Omental fat pad (tissue), 4 donors: ENCODE results near the gene TCF7L2. TPM values are rescaled to one million over a fixed set of nuclear protein-coding genes. Genes with fewer than 3 reads are reported as not detected.

Source experiments
- ATAC-seq: fragments of 150-250 bp; one replicate; pipeline ENCODE4 v1.9.1; 2016; ENCODE audit warnings: mild to moderate bottlenecking, moderate library complexity; ENCODE audit not compliant: low FRiP score
- DNase-seq: peaks from one replicate; pipeline ENCODE4 v3.0.0-alpha.2; 2019; ENCODE audit warnings: low spot score
- CTCF ChIP-seq, 3 donors: fragments of 450-650 bp; IDR thresholded peaks; one replicate each; pipeline ENCODE4 v1.5.1; 2016 to 2017; ENCODE audit warnings: antibody characterized with exemption in 3 of 3, mild to moderate bottlenecking in 3 of 3, moderate library complexity in 2 of 3
- total RNA-seq, 4 donors: library from RNA; depleted of rRNA; stranded (reverse); fragments of >200 nt; gene quantifications; one replicate each; pipeline ENCODE4 v1.1.0, GENCODE V29; 2016

The TCF7L2 gene
- total RNA-seq, 4 donors from 2014 or later, result 22.5 to 30.6 (median 28.5) TPM

GRCh38 chr10:113178771-113179170, 228.7 kb downstream of the TCF7L2 start:
- ATAC-seq, result no peak
- no peak for TF ChIP-seq CTCF (IDR thresholded peaks at IDR 0.05)
- DNase-seq, result no peak

GRCh38 chr10:113179265-113179664, 229.2 kb downstream of the TCF7L2 start:
- DNase-seq, result no peak
- ATAC-seq, result no peak

GRCh38 chr10:113179966-113180365, 229.9 kb downstream of the TCF7L2 start:
- DNase-seq (no peak), ATAC-seq (no peak)
- TF ChIP-seq CTCF (IDR thresholded peaks at IDR 0.05), result no peak

More at GRCh38 chr10:113179265-113179664, 229.2 kb downstream of the TCF7L2 start:
- TF ChIP-seq CTCF (IDR thresholded peaks at IDR 0.05), result no peak

- ATAC-seq, result no peak
- TF ChIP-seq CTCF (IDR thresholded peaks at IDR 0.05), result no peak
- no peak for DNase-seq
These were observed 230.5 kb downstream of the TCF7L2 start for GRCh38 chr10:113180401-113181154.

GRCh38 chr10:113182154-113182553, 232.1 kb downstream of the TCF7L2 start:
- DNase-seq (no peak), ATAC-seq (no peak)
- no peak for TF ChIP-seq CTCF (IDR thresholded peaks at IDR 0.05)

- DNase-seq, result no peak
These were observed 233.5 kb downstream of the TCF7L2 start for GRCh38 chr10:113183573-113183972.

More at GRCh38 chr10:113183573-113183972, 233.5 kb downstream of the TCF7L2 start:
- no peak for ATAC-seq
- TF ChIP-seq CTCF (IDR thresholded peaks at IDR 0.05), result no peak
